Mucosa of descending colon (tissue), 3 donors: Measurements from ENCODE around the gene PSMD3. TPM values are rescaled to one million over a fixed set of nuclear protein-coding genes. Genes with fewer than 3 reads are reported as not detected.

ENCODE experiments used
- ATAC-seq: fragments of 200-7000 bp; cut with Tn5 transposase; one replicate; pipeline ENCODE4 v1.9.1; 2020; ENCODE audit warnings: mild to moderate bottlenecking, moderate library complexity
- DNase-seq, 3 donors: peaks; one replicate each; pipeline ENCODE4 v3.0.0-alpha.2; 2020
- H3K36me3 ChIP-seq: fragments of 200-600 bp; one replicate; pipeline ENCODE4 v1.8.0; 2021; ENCODE audit warnings: low read depth, mild to moderate bottlenecking
- H3K4me1 ChIP-seq: fragments of 200-600 bp; one replicate; pipeline ENCODE4 v1.8.0; 2021; ENCODE audit warnings: low read depth, mild to moderate bottlenecking
- H3K4me3 ChIP-seq: fragments of 200-600 bp; one replicate; pipeline ENCODE4 v1.8.0; 2021; ENCODE audit warnings: mild to moderate bottlenecking
- H3K9me3 ChIP-seq: fragments of 200-600 bp; one replicate; pipeline ENCODE4 v1.8.0; 2021; ENCODE audit warnings: mild to moderate bottlenecking
- intact Hi-C, 2 donors: fragments of 100-400 bp; cut with DNase I in 1 of 2; cut with micrococcal nuclease in 1 of 2; formaldehyde crosslinking; loops; one replicate each; pipeline versions ENCODE4 v1.11.0 to v1.11.1; 2022; cut with DNase I, micrococcal nuclease
- total RNA-seq, 3 donors: library from RNA; stranded (reverse); fragmentation: NEBNext Ultra II Directional in 2 of 3; extraction: Animal tissue kit (Norgen Biotek cat#: 25700) in 2 of 3; gene quantifications; one replicate each; pipeline versions ENCODE4 v1.2.1 to v1.2.4, GENCODE V29; 2021 to 2023
- TF ChIP-seq, protein P1 (sequence below): fragments of 200-600 bp; IDR thresholded peaks from one replicate; pipeline ENCODE4 v1.8.0; 2022; ENCODE audit warnings: antibody characterized with exemption, mild to moderate bottlenecking
- donor health status: DM: no; HTN: no; CAD: no; lungs with moderate emphysema.
- donor health status: DM: no; HTN: no; CAD: no.
- donor health status: DM: no; HTN: yes; CAD: no.

The PSMD3 gene
- total RNA-seq, 3 donors from 2014 or later, result 96.0 to 126 (median 96.8) TPM

DNA sequence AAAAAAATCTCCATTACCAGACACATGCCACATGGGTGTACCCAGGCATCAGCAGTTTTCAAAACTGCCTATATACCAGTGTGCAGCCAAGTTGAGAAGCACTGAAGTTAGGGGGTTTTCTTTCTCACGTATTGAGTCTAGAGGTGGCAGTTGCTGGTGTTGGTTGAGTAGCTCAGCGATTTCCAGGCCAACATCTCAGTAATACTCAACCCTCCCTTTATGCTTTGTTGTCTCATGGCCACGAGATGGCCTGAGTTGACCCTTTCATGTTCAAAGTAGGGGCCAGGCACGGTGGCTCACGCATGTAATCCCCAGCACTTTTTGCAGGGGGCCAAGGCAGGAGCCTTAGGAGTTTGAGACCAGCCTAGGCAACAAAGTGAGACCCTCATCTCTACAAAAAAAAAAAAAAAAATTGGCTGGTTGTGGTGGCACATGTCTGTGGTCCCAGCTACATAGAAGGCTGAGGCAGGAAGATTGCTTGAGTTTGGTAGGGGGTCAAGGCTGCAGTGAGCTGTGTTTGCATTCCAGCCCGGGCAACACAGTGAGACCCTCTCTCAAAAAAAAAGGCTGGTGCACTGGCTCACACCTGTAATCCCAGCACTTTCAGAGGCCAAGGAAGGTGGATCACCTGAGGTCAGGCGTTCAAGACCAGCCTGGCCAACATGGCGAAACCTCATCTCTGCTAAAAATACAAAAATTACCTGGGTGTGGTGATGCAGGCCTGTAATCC is 42.3 kb upstream of the PSMD3 start:
- TF ChIP-seq, protein P1, sequence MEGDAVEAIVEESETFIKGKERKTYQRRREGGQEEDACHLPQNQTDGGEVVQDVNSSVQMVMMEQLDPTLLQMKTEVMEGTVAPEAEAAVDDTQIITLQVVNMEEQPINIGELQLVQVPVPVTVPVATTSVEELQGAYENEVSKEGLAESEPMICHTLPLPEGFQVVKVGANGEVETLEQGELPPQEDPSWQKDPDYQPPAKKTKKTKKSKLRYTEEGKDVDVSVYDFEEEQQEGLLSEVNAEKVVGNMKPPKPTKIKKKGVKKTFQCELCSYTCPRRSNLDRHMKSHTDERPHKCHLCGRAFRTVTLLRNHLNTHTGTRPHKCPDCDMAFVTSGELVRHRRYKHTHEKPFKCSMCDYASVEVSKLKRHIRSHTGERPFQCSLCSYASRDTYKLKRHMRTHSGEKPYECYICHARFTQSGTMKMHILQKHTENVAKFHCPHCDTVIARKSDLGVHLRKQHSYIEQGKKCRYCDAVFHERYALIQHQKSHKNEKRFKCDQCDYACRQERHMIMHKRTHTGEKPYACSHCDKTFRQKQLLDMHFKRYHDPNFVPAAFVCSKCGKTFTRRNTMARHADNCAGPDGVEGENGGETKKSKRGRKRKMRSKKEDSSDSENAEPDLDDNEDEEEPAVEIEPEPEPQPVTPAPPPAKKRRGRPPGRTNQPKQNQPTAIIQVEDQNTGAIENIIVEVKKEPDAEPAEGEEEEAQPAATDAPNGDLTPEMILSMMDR, result no peak
- Histone ChIP-seq H3K9me3 (no peaks in the 10 kb centered on the region), H3K4me3 (no peak overlapping the region), H3K36me3 (no peaks in the 10 kb centered on the region), H3K4me1 (no peaks in the 10 kb centered on the region)
- intact Hi-C loops, result no loop called here
- no peak for DNase-seq
- no peak for ATAC-seq

DNA sequence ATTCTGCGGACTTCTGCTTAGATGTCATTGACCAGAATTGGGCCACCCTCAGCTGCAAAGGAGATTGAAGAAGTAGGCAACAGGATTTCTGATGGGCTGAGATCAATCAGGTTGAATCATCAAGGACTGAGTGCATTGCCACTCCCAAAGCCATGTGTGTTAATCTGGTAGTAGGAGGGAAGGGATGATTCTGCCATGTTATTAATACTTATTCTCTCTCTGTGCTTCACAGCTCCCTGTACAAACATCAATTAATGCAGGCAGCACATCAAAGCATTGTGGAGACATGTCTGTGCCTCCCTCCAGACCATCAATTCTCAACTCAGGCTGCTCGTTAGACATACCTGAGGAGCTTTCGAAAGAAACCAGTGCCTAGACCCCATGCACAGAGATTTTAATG is 41.5 kb upstream of the PSMD3 start:
- H3K4me1 ChIP-seq, result no peaks in the 10 kb centered on the region
- DNase-seq (no peak), ATAC-seq (no peak)
- H3K9me3 ChIP-seq, result no peaks in the 10 kb centered on the region
- intact Hi-C loops, result no loop called here
- TF ChIP-seq, protein P1, result no peak
- no peaks in the 10 kb centered on the region for H3K36me3 ChIP-seq
- H3K4me3 ChIP-seq, result no peak overlapping the region

DNA sequence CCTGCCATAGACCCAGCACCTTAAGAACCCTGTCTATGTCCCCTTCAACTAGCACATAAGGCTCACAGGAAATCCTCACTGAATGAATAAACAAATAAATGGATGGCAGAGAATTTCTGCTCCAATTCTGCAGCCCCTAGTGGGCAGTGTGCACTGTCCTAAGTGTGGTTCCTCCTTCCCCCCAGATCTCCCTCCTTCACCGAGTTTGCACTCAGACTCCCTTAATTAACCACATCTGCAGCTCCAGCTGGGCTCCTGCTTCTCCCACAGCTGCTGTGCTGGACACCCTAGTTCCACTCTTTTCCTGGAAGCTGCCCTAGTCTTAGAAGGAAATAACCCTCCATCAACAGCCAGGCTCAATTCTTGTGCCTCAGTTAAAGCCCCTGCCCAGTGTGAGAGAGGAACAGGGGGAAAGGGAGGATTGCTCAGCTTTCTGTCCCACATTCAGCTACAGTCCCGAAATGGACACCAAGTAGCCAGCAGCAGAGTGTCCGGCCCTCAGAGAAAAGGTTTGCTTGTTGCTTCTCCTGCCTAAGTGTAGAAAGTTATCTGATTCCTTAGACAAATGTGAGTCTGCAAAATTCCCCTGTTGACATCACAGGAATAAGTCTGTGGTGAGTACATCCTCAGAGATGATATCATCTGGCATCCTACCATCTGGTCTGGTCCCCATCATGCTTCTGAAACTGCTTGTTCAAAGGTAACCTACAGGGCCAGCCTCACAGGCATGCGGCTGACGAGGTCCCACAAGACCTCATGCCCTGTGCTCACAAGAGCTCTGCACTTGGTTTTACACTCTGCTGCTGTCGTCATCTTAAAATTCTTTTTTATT is 40.8 kb upstream of the PSMD3 start:
- no peak for DNase-seq
- Histone ChIP-seq H3K4me3 (no peak overlapping the region), H3K9me3 (no peaks in the 10 kb centered on the region), H3K4me1 (no peaks in the 10 kb centered on the region), H3K36me3 (no peaks in the 10 kb centered on the region)
- intact Hi-C loops, result no loop called here
- peak; percentile 50 for ATAC-seq
- TF ChIP-seq, protein P1, result no peak

DNA sequence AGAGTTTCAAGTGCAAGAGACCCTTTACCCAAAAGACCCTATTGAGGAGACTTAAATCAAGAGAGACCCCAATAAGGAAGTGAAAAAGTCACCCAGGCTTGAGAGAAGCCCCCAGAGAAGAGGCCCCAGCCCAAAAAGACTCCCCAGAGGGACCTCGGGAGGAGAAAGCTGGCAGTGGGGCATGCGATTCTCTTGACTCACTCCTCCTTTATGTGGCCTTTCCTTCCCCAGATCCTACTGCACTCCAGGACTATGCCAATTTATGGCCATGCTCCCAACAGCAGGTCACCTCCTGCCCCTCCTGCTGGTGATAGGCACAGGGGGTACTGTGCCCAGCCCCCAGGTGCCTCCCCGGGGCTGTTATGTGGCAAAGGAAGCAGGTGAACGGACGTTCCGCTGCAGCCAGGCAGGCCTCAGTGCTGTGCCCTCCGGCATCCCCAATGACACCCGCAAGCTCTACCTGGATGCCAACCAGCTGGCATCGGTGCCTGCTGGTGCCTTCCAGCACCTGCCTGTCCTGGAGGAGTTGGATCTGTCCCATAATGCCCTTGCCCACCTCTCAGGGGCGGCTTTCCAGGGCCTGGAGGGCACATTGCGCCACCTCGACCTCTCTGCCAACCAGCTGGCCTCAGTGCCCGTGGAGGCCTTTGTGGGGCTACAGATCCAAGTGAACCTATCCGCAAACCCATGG is 36.8 kb upstream of the PSMD3 start:
- intact Hi-C loops, result no loop called here
- Histone ChIP-seq H3K9me3 (no peaks in the 10 kb centered on the region), H3K4me1 (no peaks in the 10 kb centered on the region), H3K4me3 (no peak overlapping the region), H3K36me3 (no peaks in the 10 kb centered on the region)
- ATAC-seq, result no peak
- TF ChIP-seq, protein P1, result no peak
- DNase-seq, result no peak

DNA sequence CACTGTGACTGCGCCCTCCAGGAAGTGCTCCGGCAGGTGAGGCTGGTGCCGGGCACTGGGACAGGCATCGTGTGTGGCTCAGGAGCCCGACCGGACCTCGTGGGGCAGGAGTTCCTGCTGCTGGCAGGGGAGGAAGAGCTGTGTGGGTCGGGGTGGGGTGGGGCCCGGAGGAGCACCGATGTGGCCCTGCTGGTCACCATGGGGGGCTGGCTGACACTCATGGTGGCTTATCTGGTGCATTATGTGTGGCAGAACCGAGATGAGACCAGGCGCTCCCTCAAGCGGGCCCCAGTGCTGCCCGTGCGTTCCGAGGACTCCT is 36.3 kb upstream of the PSMD3 start:
- H3K4me1 ChIP-seq, result no peaks in the 10 kb centered on the region
- no peaks in the 10 kb centered on the region for H3K9me3 ChIP-seq
- TF ChIP-seq, protein P1, result no peak
- intact Hi-C loops, result no loop called here
- H3K4me3 ChIP-seq, result no peak overlapping the region
- H3K36me3 ChIP-seq, result no peaks in the 10 kb centered on the region
- no peak for DNase-seq
- ATAC-seq, result no peak
